Panc1 (cell line): ENCODE data around the gene SLC25A36. TPM values are rescaled to one million over a fixed set of nuclear protein-coding genes. Genes with fewer than 3 reads are reported as not detected.

Experiments
- ATAC-seq: fragments of 200-7000 bp; cut with Tn5 transposase; 2 replicates; pipeline ENCODE4 v1.9.1; 2020; ENCODE audit warnings: mild to moderate bottlenecking, moderate library complexity
- BruUV-seq: library from RNA; stranded (reverse); fragments of 400-500 nt; replicated peaks from 2 replicates; lab custom pipeline; 2021; lab: Mats Ljungman, UMichigan
- CTCF ChIA-PET: fragments of 300-600 bp; sonication (Branson Sonifier 250); formaldehyde crosslinking; loops from one replicate; lab custom pipeline; 2022; ENCODE audit warnings: antibody characterized with exemption; lab: Charles Lee
- POLR2A ChIA-PET: fragments of 300-600 bp; sonication (Branson Sonifier 250); formaldehyde crosslinking; loops from one replicate; lab custom pipeline; 2022; ENCODE audit warnings: antibody characterized with exemption; lab: Charles Lee
- DNase-seq: peaks from one replicate; pipeline ENCODE4 v3.0.0-alpha.2; 2010; ENCODE audit warnings: low read depth, low spot score
- H3K27ac ChIP-seq: 2 replicates; pipeline ENCODE4 v1.5.1; 2011; ENCODE audit warnings: mild to moderate bottlenecking, low read length, inconsistent platforms
- H3K27me3 ChIP-seq: fragments of 200-500 bp; sonication (Bioruptor generic); 2 replicates; pipeline ENCODE4 v1.6.0; 2014; ENCODE audit warnings: low read length, inconsistent platforms; ENCODE audit not compliant: control insufficient read depth, insufficient read depth
- H3K36me3 ChIP-seq: fragments of 200-500 bp; sonication (Bioruptor generic); 2 replicates; pipeline ENCODE4 v1.5.1; 2014; ENCODE audit warnings: inconsistent platforms, mild to moderate bottlenecking, low read length, moderate library complexity; ENCODE audit not compliant: control insufficient read depth, insufficient read depth
- H3K4me1 ChIP-seq: 2 replicates; pipeline ENCODE4 v1.5.1; 2011; ENCODE audit warnings: inconsistent platforms, mild to moderate bottlenecking, low read length, moderate library complexity; ENCODE audit not compliant: control insufficient read depth, insufficient read depth
- H3K4me3 ChIP-seq, 2 experiments: 2 replicates each; pipeline ENCODE4 v1.5.1; 2011 to 2012; ENCODE audit warnings: low read depth in 2 of 2, low read length in 2 of 2, mild to moderate bottlenecking in 2 of 2, inconsistent platforms in 1 of 2, moderate library complexity in 1 of 2
- H3K9me3 ChIP-seq: fragments of 200-500 bp; sonication (Bioruptor generic); 2 replicates; pipeline ENCODE4 v1.5.1; 2014; ENCODE audit warnings: low read depth, mild to moderate bottlenecking, inconsistent platforms, low read length, moderate library complexity; ENCODE audit not compliant: control insufficient read depth, insufficient read depth
- POLR2AphosphoS5 ChIP-seq: IDR thresholded peaks from 2 replicates; pipeline ENCODE4 v1.6.1; 2012; ENCODE audit warnings: mild to moderate bottlenecking, low read depth, low read length, moderate library complexity
- REST ChIP-seq, 2 experiments: IDR thresholded peaks; 2 replicates each; pipeline ENCODE4 v1.6.1; 2011 to 2012; ENCODE audit warnings: low read depth in 2 of 2, control low read depth in 1 of 2, low read length in 1 of 2, mild to moderate bottlenecking in 1 of 2, moderate library complexity in 1 of 2; ENCODE audit not compliant: insufficient read depth in 1 of 2
- SIN3A ChIP-seq: IDR thresholded peaks from 2 replicates; pipeline ENCODE4 v1.6.1; 2012; ENCODE audit warnings: low read depth, mild to moderate bottlenecking, low read length, moderate library complexity, borderline replicate concordance; ENCODE audit not compliant: insufficient read depth
- TCF7L2 ChIP-seq: IDR thresholded peaks from 2 replicates; pipeline ENCODE4 v1.6.1; 2011; ENCODE audit warnings: mild to moderate bottlenecking, low read depth, low read length, inconsistent platforms
- in situ Hi-C: cut with HindIII; loops from 2 replicates; pipeline ENCODE4 v1.10.0; 2016; ENCODE audit warnings: low sequenced_read_pairs, low pct_unique_long_range_greater_than_20kb
- intact Hi-C: fragments of 100-400 bp; cut with micrococcal nuclease; formaldehyde crosslinking; loops from one replicate; pipeline ENCODE4 v1.10.0; 2022; ENCODE audit not compliant: unreplicated experiment
- total RNA-seq: library from RNA; stranded (reverse); gene quantifications from one replicate; pipeline ENCODE4 v1.2.1, GENCODE V29; 2021; ENCODE audit not compliant: unreplicated experiment
- TF ChIP-seq, protein P1 (sequence below): fragments of 450-650 bp; IDR thresholded peaks from 2 replicates; pipeline ENCODE4 v1.5.1; 2017; ENCODE audit warnings: mild to moderate bottlenecking

SLC25A36 gene
- total RNA-seq, 1 experiment from 2014 or later, result 69.5 TPM

DNA sequence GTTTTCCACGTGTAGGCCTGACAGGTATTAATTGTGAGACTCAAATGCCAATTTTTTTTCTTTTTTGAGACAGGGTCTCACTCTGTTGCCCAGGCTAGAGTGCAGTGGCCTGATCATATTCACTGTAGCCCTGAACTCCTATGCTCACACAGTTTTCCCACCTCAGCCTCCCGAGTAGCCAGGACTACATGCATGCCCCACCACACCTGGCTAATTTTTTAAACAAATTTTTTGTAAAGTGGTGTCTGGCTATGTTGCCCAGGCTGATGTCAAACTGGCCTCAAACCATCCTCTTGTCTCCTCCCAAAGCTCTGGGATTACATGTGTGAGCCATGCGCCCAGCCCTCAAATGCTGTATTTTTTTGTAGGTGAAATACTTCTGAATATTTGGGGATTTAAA, 14.0 kb downstream of the SLC25A36 start:
- Histone ChIP-seq H3K36me3 (no peaks in the 10 kb centered on the region; the same call in none of the 2 replicates), H3K27ac (peak overlapping the region; percentile 10; the same call in 1 of the 2 replicates), H3K4me3 (no peak overlapping the region), H3K9me3 (no peaks in the 10 kb centered on the region), H3K4me1 (peaks cover 38% of the 10 kb centered on the region), H3K27me3 (no peaks in the 10 kb centered on the region)
- POLR2A ChIA-PET, result no interaction called here
- no peak for TF ChIP-seq TCF7L2
- no peak for TF ChIP-seq REST (IDR thresholded peaks at IDR 0.05; ENCODE audit: insufficient read depth in 1 of 2, low read depth in 2 of 2, low read length in 1 of 2)
- no peak for TF ChIP-seq SIN3A
- TF ChIP-seq, protein P1, sequence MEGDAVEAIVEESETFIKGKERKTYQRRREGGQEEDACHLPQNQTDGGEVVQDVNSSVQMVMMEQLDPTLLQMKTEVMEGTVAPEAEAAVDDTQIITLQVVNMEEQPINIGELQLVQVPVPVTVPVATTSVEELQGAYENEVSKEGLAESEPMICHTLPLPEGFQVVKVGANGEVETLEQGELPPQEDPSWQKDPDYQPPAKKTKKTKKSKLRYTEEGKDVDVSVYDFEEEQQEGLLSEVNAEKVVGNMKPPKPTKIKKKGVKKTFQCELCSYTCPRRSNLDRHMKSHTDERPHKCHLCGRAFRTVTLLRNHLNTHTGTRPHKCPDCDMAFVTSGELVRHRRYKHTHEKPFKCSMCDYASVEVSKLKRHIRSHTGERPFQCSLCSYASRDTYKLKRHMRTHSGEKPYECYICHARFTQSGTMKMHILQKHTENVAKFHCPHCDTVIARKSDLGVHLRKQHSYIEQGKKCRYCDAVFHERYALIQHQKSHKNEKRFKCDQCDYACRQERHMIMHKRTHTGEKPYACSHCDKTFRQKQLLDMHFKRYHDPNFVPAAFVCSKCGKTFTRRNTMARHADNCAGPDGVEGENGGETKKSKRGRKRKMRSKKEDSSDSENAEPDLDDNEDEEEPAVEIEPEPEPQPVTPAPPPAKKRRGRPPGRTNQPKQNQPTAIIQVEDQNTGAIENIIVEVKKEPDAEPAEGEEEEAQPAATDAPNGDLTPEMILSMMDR, result no peak
- no peak for TF ChIP-seq POLR2AphosphoS5
- DNase-seq (no peak), ATAC-seq (no peak)
- no TSS peak for BruUV-seq
- in situ Hi-C loops, result no loop called here
- intact Hi-C loops, result no loop called here
- CTCF ChIA-PET, result no interaction called here

- no peak for TF ChIP-seq POLR2AphosphoS5
- TF ChIP-seq, protein P1, result no peak
- no peak for TF ChIP-seq TCF7L2
- no peak for TF ChIP-seq REST (IDR thresholded peaks at IDR 0.05; ENCODE audit: insufficient read depth in 1 of 2, low read depth in 2 of 2, low read length in 1 of 2)
- TF ChIP-seq SIN3A, result no peak
- intact Hi-C loops (no loop called here), in situ Hi-C loops (no loop called here)
- peak overlapping the region; percentile 1; the same call in 1 of the 2 replicates for H3K27ac ChIP-seq
- peaks cover 34% of the 10 kb centered on the region for H3K4me1 ChIP-seq
- ATAC-seq (no peak), DNase-seq (no peak)
- no peak overlapping the region for H3K4me3 ChIP-seq
- POLR2A ChIA-PET, result no interaction called here
- H3K36me3 ChIP-seq, result no peaks in the 10 kb centered on the region; the same call in none of the 2 replicates
- CTCF ChIA-PET, result no interaction called here
- BruUV-seq, result no TSS peak
- no peaks in the 10 kb centered on the region for H3K27me3 ChIP-seq
- no peaks in the 10 kb centered on the region for H3K9me3 ChIP-seq
These were observed 14.6 kb downstream of the SLC25A36 start for GRCh38 chr3:140956058-140956835.
